Measurements from ENCODE around the gene CARD8. TPM values are rescaled to one million over a fixed set of nuclear protein-coding genes. Genes with fewer than 3 reads are reported as not detected.
A peak's percentile ranks its signal among the peaks of the same experiment; 100 is the strongest.

The CARD8 gene
- total and polyA plus RNA-seq, 2 of the 8 experiments (the other 6 are each of a cell fraction or from before 2014, with no cell fraction given) = 8.9 to 24.4 TPM

- peak overlapping the region; percentile 33; the same call in 1 of the 2 replicates for H3K27ac ChIP-seq (ENCODE audit: low read depth, low read length)
- H2BK12ac ChIP-seq (ENCODE audit: low read depth, low read length) = peak overlapping the region; percentile 71; the same call in 1 of the 2 replicates
- peaks cover 6% of the 10 kb centered on the region; the same call in 1 of the 2 replicates for H3K23me2 ChIP-seq (ENCODE audit: low read depth, low read length)
- 2% methylated on average over 45 of the region's 45 CpGs; no CpG with 5 or more reads in 1 of the 2 experiments for WGBS, 2 experiments (ENCODE audit: extremely low coverage in 1 of 2, insufficient coverage in 1 of 2, insufficient read length in 1 of 2, insufficient replicate concordance in 2 of 2, low coverage in 1 of 2, low lambda C conversion rate in 2 of 2, missing lambda C conversion rate in 1 of 2)
- H3K27me3 ChIP-seq (replicated peaks in 1 of 4; ENCODE audit: control insufficient read depth in 3 of 4, extremely low read depth in 1 of 4, insufficient read depth in 3 of 4, low read length in 3 of 4) = no peaks in the 10 kb centered on the region
- H4K8ac ChIP-seq (ENCODE audit: extremely low read depth, insufficient read depth, low read length) = peak overlapping the region; percentile 87; the same call in 1 of the 2 replicates
- H3K79me2 ChIP-seq (ENCODE audit: control insufficient read depth in 1 of 2, insufficient read depth in 2 of 2, low read length in 2 of 2) = no peaks in the 10 kb centered on the region
- H4K5ac ChIP-seq (ENCODE audit: insufficient read length, low read depth, low read length) = peak overlapping the region; percentile 92
- H4K20me1 ChIP-seq (replicated peaks in 1 of 2; ENCODE audit: control insufficient read depth in 1 of 2, insufficient read depth in 2 of 2, low read length in 2 of 2) = no peaks in the 10 kb centered on the region
- peak overlapping the region; percentile 80; the same call in 1 of the 2 replicates for H2BK20ac ChIP-seq (ENCODE audit: low read length)
- H3K4me1 ChIP-seq (replicated peaks in 1 of 4; ENCODE audit: control insufficient read depth in 3 of 4, insufficient read depth in 4 of 4, low read length in 3 of 4) = peaks cover 0 to 12% (median 4%) of the 10 kb centered on the region in 4 experiments; a peak in 4 of 7 replicates
- H4K91ac ChIP-seq (replicated peaks; ENCODE audit: insufficient read length, low read length) = peak overlapping the region; percentile 94
- H2AFZ ChIP-seq (ENCODE audit: low read length) = no peak overlapping the region
- H3K9ac ChIP-seq (replicated peaks in 1 of 4; ENCODE audit: extremely low read depth in 1 of 4, low read depth in 3 of 4, low read length in 3 of 4) = peak overlapping the region in 2 of 4 experiments; percentile 6 to 13; a peak in 2 of 7 replicates
- no peak overlapping the region; the same call in 1 of the 2 replicates for H2AK5ac ChIP-seq (ENCODE audit: low read depth, low read length)
- H3K36me3 ChIP-seq (ENCODE audit: control insufficient read depth in 2 of 4, insufficient read depth in 4 of 4, low read length in 3 of 4) = peaks cover 8 to 17% (median 15%) of the 10 kb centered on the region in 4 experiments; a peak in 7 of 8 replicates
- ChIA-PET POLR2A (ENCODE audit: partially characterized antibody) (interaction anchor here (0.9 to 2.9 kb wide), 9 partner anchors 11 to 120 kb away, joined by 3 to 35 read pairs (median 5); partner anchors contain the start of gene ZNF114), CTCF (ENCODE audit: partially characterized antibody) (interaction anchor here (0.7 to 12.4 kb wide), 14 partner anchors 12 to 139 kb away, joined by 3 to 212 read pairs (median 4); partner anchors contain the start of gene ZNF114)
- H3K56ac ChIP-seq (replicated peaks; ENCODE audit: insufficient read length, low read depth, low read length) = peak overlapping the region; percentile 98
- H3K18ac ChIP-seq (ENCODE audit: extremely low read depth, low read length) = peak overlapping the region; percentile 11
- H2BK15ac ChIP-seq (ENCODE audit: low read length) = peak overlapping the region; percentile 6
- H3K23ac ChIP-seq (ENCODE audit: insufficient read length) = no peak overlapping the region
- H3K9me3 ChIP-seq (ENCODE audit: insufficient read depth in 2 of 2, low read depth in 1 of 2, low read length in 1 of 2) = peaks cover 0 to 4% of the 10 kb centered on the region in 2 experiments; a peak in 1 of 4 replicates
- DNase-seq (ENCODE audit: low read depth in 1 of 2, low spot score in 2 of 2) = peak; percentile 81 to 95
- no peaks in the 10 kb centered on the region for H3K79me1 ChIP-seq (ENCODE audit: low read depth, low read length)
- H3K14ac ChIP-seq (ENCODE audit: insufficient read length) = no peak overlapping the region
- FAIRE-seq = peak; percentile 24
- H2BK120ac ChIP-seq (replicated peaks; ENCODE audit: low read depth, low read length) = peak overlapping the region; percentile 97
- peak overlapping the region; percentile 95; the same call in 1 of the 2 replicates for H2BK5ac ChIP-seq (ENCODE audit: low read depth, low read length)
- H3K4me2 ChIP-seq (ENCODE audit: insufficient read depth in 1 of 2, low read depth in 2 of 2, low read length in 2 of 2) = peak overlapping the region; percentile 69 to 71
- peak overlapping the region; percentile 96 for H3K4ac ChIP-seq (replicated peaks; ENCODE audit: insufficient read length, low read depth, low read length)
- peak overlapping the region; percentile 28 to 61 (median 51); a peak in 7 of 8 replicates for H3K4me3 ChIP-seq (ENCODE audit: extremely low read depth in 1 of 4, insufficient read depth in 2 of 4, low read depth in 3 of 4, low read length in 4 of 4)
- peak; percentile 37 for TF ChIP-seq SIRT6 (IDR thresholded peaks at IDR 0.05; ENCODE audit: low read length)
- TF ChIP-seq BCL11A (IDR thresholded peaks at IDR 0.05; ENCODE audit: low read depth in 2 of 2, low read length in 2 of 2) = no peak
- TF ChIP-seq NANOG (IDR thresholded peaks at IDR 0.05; ENCODE audit: insufficient read depth, low read depth, low read length, poor library complexity, severe bottlenecking) = peak; percentile 81
- TF ChIP-seq EZH2 (IDR thresholded peaks at IDR 0.05; ENCODE audit: low read depth, low read length, severe bottlenecking) = no peak
- no peak for TF ChIP-seq POU5F1 (IDR thresholded peaks at IDR 0.05; ENCODE audit: low read depth, low read length)
- TF ChIP-seq KDM4A (IDR thresholded peaks at IDR 0.05; ENCODE audit: low read depth, low read length, severe bottlenecking) = no peak
- TF ChIP-seq, protein P1, sequence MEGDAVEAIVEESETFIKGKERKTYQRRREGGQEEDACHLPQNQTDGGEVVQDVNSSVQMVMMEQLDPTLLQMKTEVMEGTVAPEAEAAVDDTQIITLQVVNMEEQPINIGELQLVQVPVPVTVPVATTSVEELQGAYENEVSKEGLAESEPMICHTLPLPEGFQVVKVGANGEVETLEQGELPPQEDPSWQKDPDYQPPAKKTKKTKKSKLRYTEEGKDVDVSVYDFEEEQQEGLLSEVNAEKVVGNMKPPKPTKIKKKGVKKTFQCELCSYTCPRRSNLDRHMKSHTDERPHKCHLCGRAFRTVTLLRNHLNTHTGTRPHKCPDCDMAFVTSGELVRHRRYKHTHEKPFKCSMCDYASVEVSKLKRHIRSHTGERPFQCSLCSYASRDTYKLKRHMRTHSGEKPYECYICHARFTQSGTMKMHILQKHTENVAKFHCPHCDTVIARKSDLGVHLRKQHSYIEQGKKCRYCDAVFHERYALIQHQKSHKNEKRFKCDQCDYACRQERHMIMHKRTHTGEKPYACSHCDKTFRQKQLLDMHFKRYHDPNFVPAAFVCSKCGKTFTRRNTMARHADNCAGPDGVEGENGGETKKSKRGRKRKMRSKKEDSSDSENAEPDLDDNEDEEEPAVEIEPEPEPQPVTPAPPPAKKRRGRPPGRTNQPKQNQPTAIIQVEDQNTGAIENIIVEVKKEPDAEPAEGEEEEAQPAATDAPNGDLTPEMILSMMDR (IDR thresholded peaks at IDR 0.05; ENCODE audit: control extremely low read depth in 1 of 3, insufficient read depth in 1 of 3, low read depth in 1 of 3, low read length in 3 of 3) = peak; percentile 93 to 98 (median 95)
These were observed 35.2 kb upstream of the CARD8 start for GRCh38 chr19:48290771-48291488.

All from H1 (cell line).